ENCODE results near the gene SOX8.
A peak's percentile ranks its signal among the peaks of the same experiment; 100 is the strongest.
"Not testable (repeated sequence)": the region's sequence is repeated elsewhere in the genome, so short reads cannot be mapped to it uniquely, and the experiment has no call there.

Gene SOX8

DNA sequence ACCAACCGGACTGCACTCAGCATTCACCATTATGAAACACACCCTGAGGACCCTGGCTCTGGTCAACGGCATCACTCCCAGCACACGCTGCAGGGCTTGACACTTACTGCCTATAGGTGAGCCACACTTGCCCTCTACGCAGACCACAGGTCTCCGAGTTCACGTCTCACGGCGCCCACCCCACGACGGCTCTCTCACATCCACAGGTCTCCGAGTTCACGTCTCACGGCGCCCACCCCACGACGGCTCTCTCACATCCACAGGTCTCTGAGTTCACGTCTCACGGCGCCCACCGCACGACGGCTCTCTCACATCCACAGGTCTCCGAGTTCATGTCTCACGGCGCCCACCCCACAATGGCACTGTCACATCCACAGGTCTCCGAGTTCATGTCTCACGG lies 25.8 kb upstream of the SOX8 start:
- DNase-seq = not testable (repeated sequence)

DNA sequence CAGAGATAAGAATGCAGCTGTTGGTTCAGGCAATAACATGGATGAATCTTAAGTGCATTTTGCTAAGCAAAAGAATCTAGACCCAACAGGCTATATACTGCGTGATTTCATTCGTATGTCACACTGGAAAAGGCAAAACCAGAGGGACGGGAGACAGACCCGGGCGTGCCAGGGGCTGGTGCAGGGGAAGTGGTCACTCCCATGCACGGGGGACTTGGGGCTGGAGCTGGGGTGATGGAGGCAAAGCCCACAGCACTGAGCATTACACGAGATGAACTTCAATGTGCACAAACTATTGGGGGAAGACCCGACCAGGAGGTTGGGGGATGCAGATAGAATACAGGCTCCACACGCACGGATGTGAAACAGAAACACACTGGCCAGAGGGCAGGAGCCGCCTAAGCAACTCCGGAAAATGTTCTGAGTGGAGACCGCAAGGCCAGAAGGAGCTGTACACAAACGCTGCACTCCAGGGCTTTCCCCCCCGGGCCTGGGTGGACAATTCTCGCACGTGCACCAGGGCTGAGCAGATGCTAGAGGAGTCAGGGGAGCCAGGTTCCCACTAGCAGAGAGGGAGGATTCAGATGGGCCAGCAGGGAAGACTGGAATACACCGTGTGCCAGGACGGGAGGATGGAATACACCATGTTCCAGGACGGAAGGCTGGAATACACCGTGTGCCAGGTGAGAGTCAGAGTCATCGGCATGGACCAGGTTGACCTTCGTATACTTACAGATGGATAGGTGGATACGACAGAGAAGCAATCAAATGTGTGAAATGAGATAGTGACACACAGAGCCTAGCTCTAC lies 22.1 kb upstream of the SOX8 start:
- DNase-seq = no peak

DNA sequence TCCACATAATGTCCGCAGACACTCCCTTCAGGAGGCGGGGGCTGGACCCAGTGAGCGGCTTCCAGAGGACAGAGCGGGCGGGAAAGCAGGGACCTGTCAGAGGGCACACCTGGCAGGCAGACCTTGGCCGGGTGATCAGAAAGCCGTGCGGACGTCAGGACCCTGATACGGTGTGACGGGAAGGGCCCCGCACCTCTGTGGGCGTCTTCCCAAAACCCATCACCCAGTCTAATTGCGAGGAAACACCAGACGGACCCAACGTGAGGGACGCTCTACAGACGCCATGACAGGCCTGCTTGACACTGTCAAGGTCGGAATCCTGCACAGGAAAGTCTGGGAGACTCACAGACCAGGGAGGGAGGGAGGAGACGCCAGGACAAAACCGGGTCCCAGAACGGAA lies 19.2 kb upstream of the SOX8 start:
- no peak for DNase-seq

DNA sequence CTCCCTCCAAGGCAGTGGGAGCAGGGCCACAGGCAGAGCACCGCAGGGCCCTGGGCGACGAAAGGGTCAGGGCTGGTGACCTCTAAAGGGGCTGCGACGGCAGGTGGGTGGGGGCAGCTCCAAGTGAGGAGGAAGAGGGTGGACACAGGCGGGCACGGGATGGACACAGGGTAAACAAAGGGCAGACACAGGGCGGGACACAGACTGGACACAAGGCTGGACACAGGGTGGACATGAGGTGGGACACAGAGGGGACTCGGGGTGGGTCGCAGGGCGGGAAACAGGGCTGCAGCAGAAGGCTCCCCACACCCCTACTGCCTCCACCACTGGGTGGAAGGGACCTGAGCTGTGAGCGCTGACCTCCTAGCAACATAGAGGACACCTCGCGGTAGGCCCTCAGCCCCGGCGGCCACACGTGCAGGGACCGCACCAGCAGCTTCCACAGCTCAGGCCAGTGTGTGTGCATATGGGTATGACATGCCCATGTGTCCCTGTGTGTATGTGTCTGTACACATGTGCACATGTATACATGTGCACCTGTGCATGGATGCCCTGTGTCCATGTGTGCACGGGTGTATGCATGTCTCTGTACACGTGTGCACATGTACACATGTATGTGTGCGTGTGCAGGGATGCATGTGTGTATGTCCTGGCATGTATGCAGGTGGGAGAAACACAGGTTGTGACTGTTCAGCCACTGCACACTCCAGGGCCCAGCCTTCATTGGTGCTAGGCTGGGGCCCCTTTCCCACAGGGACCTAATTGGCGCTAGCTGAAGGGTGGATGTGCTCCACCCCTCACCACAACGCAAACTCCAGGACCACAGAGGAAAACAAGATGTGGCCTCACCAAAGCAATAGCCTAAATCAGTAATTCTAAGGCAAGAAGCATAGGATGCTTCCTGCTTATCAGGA lies 18.4 kb upstream of the SOX8 start:
- DNase-seq = no peak

DNA sequence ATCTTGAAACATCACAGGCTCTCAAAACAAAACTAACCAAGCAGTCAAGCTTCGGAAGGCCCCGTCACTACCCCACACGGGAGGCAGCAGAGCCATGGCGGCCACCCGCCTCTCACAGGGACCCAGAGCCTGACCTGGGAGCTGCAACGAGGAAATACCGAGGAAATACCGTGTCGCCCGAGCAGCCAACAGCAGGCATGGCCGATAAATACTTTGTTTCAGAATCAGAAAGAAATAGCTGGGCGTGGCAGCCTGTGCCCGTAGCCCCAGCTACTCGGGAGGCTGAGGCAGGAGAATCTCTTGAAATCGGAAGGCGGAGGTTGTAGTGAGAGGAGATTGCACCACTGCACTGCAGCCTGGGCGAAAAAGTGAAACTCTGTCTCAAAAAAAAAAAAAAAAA lies 17.7 kb upstream of the SOX8 start:
- DNase-seq = no peak

DNA sequence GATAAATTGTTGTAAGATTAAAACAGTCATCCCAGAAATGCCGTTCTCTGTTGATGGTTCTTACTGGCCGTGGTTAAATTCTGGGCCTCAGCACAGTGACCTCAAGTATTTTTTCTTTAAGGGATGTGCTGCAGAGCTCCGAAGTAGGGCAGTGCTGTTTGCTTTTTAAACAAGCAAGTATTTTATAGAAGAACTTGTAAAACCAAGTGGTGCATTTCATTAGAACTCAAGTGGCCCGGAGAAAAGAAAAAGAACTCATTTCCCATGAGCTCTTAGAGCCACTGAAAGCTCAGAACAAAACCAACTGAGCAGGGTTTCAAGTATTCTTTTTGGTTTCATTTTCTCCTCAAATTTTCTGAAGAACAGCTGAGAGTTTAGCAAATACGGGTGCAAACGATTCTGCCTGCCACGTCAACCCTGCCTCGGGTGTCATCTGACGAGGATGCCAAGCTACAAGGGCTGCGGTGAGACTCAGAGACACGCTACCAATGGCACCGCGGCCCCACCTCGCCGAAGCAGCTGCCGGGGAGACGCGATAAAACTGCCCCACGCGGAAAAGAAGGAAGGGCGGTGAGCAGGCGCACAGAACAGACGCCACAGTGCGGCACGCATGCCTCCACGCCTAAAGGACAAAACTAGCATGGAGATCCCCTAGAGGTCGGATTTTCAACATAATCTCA lies 17.1 kb upstream of the SOX8 start:
- no peak for DNase-seq

DNA sequence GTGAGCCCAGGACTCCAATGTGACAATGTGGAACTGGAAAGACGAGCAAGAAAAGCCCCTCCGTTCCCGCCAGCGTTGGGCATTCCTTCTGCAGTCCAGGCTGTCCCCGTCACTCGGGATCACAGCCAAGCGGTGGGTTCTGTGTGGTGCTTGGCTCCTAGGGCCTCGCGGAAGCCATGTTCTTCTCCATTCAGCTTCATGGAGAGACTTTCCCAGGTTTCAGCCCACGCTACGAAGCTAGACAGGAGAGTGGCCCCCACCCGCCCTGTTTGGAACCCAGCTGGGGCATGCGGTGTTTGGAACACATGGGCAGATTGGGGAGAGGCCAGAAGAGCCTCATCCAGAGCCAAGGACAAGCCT lies 16.6 kb upstream of the SOX8 start:
- DNase-seq = no peak

GRCh38 chr16:965487-965886 lies 16.1 kb upstream of the SOX8 start:
- no peak for DNase-seq

GRCh38 chr16:966035-966434 lies 15.5 kb upstream of the SOX8 start:
- no peak for DNase-seq

- DNase-seq = no peak
Measured at GRCh38 chr16:966505-966904, 15.1 kb upstream of the SOX8 start.

GRCh38 chr16:967077-967541 lies 14.5 kb upstream of the SOX8 start:
- no peak for DNase-seq

DNA sequence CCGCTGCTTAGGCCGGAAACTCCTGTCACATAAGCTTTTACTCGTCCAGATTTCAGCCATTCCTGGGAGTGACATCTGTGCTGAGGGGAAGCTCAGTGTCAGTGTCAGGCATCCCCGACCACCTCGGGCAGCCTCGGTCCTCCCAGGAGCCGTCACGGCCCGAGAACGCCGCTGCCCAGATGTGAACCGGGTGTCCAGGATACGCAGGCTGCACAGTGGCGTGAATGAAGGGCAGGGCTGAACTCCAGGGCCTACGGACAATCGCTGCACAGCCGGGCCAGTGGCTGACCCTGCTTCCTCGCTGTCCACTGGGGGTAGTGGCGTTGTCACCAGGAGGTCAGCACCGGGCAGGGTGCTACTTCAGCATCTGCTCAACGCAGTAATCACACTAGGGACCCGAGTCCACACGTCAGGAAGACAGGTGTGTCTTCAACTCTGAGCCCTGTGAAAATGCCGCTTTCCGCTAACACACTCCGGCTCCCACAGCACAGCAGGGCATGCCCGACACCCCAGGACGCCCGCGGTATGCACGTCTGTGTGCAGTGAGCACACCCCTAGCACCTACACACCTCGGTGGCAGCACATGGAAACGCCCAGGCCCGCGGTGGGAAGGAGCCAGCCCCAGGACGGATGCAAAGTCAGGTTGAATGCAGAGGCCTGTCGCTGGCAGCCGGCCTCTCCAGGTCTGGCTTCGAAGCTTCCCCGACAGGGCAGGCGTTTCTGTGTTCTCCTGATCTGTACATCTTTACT lies 13.8 kb upstream of the SOX8 start:
- no peak for DNase-seq

DNA sequence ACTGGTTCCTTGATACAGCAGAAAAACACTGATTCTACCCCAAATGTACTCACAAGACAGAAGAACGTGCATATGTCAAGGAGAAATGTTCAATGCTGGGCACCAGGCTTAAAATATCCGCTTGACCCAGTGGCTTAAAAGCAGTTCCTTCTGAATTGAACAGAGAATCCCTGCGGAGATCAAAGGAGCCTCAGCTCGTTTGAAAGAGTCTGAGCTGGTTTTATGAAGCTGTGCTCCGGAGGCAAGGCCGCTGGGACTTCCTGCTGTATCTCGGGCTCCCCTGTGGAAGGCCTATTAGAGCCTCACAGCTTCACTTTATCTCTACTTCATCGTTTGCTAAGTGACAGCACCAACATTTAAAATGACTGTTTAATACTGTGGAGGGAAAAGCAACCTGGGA lies 12.9 kb upstream of the SOX8 start:
- DNase-seq = no peak

DNA sequence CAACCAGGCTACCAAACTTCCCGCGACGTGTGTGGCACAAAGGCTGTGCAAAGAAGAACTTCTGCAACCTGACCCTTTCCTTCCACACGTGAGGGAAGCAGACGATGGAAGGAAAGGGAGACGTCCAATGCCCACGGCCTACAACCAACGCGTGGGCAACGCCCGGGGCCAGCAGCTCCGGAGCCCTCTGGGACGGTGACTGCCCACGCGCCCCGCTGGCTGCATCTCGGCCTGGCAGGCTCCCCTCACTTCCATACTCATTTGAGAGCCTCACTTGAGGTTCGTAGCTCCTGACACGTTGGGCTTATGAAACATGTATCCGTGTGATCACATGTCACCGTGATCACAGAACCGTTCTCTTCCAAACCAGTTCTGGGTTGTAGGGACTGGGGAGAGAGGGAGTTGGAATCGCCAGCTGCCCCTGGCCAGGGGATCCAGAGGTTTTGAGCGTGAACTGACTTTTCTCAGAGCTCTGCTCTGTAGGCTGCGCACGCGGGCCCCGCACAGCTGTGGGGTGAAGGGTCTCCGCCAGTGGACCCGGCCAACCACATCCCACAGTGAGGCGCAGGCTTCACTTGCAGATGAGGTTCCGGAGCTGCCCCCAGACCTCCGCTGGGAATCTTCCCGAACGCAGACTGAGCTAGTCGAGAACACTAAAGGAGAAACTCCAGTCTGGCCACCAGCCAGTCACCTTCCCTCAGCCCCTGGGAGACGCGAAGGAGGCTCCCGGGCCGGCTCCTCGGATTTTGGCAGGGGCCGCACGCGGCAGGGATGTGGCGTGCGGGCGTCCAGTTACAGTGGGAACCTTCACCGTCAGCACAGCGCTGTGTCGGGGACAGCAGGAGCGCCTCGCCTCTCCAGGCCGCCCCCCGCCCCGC lies 11.8 kb upstream of the SOX8 start:
- DNase-seq = no peak

DNA sequence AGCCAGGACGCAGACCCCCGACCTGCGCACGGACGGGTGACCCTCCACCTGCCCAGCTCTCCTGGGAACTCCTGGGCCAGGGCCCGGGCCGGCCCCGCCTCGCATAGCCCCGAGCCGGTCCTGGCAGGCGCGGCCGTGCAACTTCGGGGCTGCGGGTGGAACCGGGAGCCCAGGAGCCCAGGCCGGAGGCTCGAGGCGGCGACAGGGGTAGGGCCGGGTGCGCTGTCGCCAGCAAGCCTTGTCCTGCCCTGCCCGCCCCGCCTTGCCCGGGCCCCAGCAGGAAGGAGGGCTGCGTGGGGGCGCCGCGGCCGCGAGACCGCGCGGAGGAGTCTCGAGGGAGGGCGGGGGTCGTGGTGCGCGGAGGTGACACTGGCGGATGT lies 11.2 kb upstream of the SOX8 start:
- no peak for DNase-seq

GRCh38 chr16:970766-971581 lies 10.6 kb upstream of the SOX8 start, which contains the start of gene LMF1:
Gene LMF1 (minus strand): TSS chr16:970984. CDS start chr16:970980, 4 bp downstream.
- DNase-seq = peak; percentile 84

- DNase-seq = no peak
Measured at GRCh38 chr16:971582-971905, 10.0 kb upstream of the SOX8 start.

- no peak for DNase-seq
Measured at GRCh38 chr16:971981-972315, 9.6 kb upstream of the SOX8 start.

GRCh38 chr16:972316-973002 lies 9.1 kb upstream of the SOX8 start:
- DNase-seq = no peak

GRCh38 chr16:973366-973765 lies 8.2 kb upstream of the SOX8 start:
- no peak for DNase-seq
